A673 (cell line): ENCODE results near the gene TTC33. TPM values are rescaled to one million over a fixed set of nuclear protein-coding genes. Genes with fewer than 3 reads are reported as not detected.

ENCODE experiments used
- BruUV-seq: library from RNA; stranded (reverse); fragments of 400-500 nt; replicated peaks from 2 replicates; lab custom pipeline; 2021; lab: Mats Ljungman, UMichigan
- CTCF ChIA-PET: fragments of 300-600 bp; sonication (Branson Sonifier 250); formaldehyde crosslinking; loops from one replicate; lab custom pipeline; 2022; ENCODE audit warnings: antibody characterized with exemption; lab: Charles Lee
- POLR2A ChIA-PET: fragments of 300-600 bp; sonication (Branson Sonifier 250); formaldehyde crosslinking; loops from one replicate; lab custom pipeline; 2022; ENCODE audit warnings: antibody characterized with exemption; ENCODE audit not compliant: low non-redundant PET; lab: Charles Lee
- DNase-seq: peaks from one replicate; pipeline ENCODE4 v3.0.0-alpha.2; 2015; ENCODE audit warnings: low spot score
- H3K27ac ChIP-seq: fragments of 200-600 bp; sonication (generic); 2 replicates; pipeline ENCODE4 v1.5.1; 2016; ENCODE audit warnings: mixed run types, low read depth, mild to moderate bottlenecking, mixed read lengths, antibody characterized with exemption, low read length; ENCODE audit not compliant: poor library complexity, severe bottlenecking
- H3K27me3 ChIP-seq: fragments of 200-600 bp; sonication (generic); replicated peaks from 2 replicates; pipeline ENCODE4 v1.6.1; 2017; ENCODE audit warnings: mixed run types, low read depth, mild to moderate bottlenecking, mixed read lengths, antibody characterized with exemption, low read length; ENCODE audit not compliant: insufficient read depth, poor library complexity
- H3K36me3 ChIP-seq: fragments of 200-600 bp; sonication (generic); 2 replicates; pipeline ENCODE4 v1.6.1; 2016; ENCODE audit warnings: mixed run types, mild to moderate bottlenecking, mixed read lengths, antibody characterized with exemption, low read length; ENCODE audit not compliant: insufficient read depth, poor library complexity, severe bottlenecking
- H3K4me1 ChIP-seq: fragments of 200-600 bp; sonication (generic); 2 replicates; pipeline ENCODE4 v1.6.1; 2017; ENCODE audit warnings: mixed run types, mild to moderate bottlenecking, mixed read lengths, antibody characterized with exemption, low read length; ENCODE audit not compliant: insufficient read depth, poor library complexity, severe bottlenecking
- H3K4me3 ChIP-seq: fragments of 200-600 bp; sonication (generic); 2 replicates; pipeline ENCODE4 v1.5.1; 2016; ENCODE audit warnings: low read depth, mixed run types, mild to moderate bottlenecking, mixed read lengths, low read length; ENCODE audit not compliant: poor library complexity, severe bottlenecking
- H3K9me3 ChIP-seq: fragments of 200-600 bp; sonication (generic); 2 replicates; pipeline ENCODE4 v1.6.1; 2016; ENCODE audit warnings: mixed run types, low read depth, mild to moderate bottlenecking, mixed read lengths, antibody characterized with exemption, low read length; ENCODE audit not compliant: poor library complexity, severe bottlenecking
- CTCF ChIP-seq: fragments of 300-800, 200-600 bp; sonication (generic); conservative IDR thresholded peaks from 2 replicates; pipeline ENCODE4 v1.5.1; 2017; ENCODE audit warnings: low read depth, mild to moderate bottlenecking, antibody characterized with exemption, low read length, moderate library complexity, mixed read lengths
- EZH2 ChIP-seq: fragments of 200-600 bp; sonication (generic); IDR thresholded peaks from 2 replicates; pipeline ENCODE4 v1.6.1; 2017; ENCODE audit warnings: borderline replicate concordance, low read depth, mild to moderate bottlenecking, mixed read lengths, antibody characterized with exemption, low read length; ENCODE audit not compliant: poor library complexity, severe bottlenecking
- intact Hi-C: fragments of 100-400 bp; cut with micrococcal nuclease; formaldehyde crosslinking; loops from one replicate; pipeline ENCODE4 v1.10.0; 2022; ENCODE audit not compliant: unreplicated experiment
- total RNA-seq: library from RNA; stranded (reverse); gene quantifications from 2 replicates; pipeline ENCODE4 v1.2.3, GENCODE V29; 2021

TTC33 gene
- total RNA-seq, 1 experiment from 2014 or later = 17.0 TPM

- ChIA-PET POLR2A (no interaction called here), CTCF (no interaction called here)
- intact Hi-C loops = no loop called here
- Histone ChIP-seq H3K4me3 (no peak overlapping the region), H3K9me3 (peaks cover 13% of the 10 kb centered on the region), H3K27me3 (no peaks in the 10 kb centered on the region), H3K36me3 (peaks cover 14% of the 10 kb centered on the region), H3K4me1 (peaks cover 26% of the 10 kb centered on the region), H3K27ac (no peak overlapping the region)
- no TSS peak for BruUV-seq
- no peak for DNase-seq
- no peak for TF ChIP-seq EZH2
- no peak for TF ChIP-seq CTCF
Measured at GRCh38 chr5:40784916-40785315, 29.2 kb upstream of the TTC33 start.

- CTCF ChIA-PET = no interaction called here
- no peak overlapping the region for H3K4me3 ChIP-seq
- H3K27ac ChIP-seq = no peak overlapping the region
- H3K4me1 ChIP-seq = peaks cover 26% of the 10 kb centered on the region
- H3K9me3 ChIP-seq = peaks cover 13% of the 10 kb centered on the region
- BruUV-seq = no TSS peak
- peaks cover 14% of the 10 kb centered on the region for H3K36me3 ChIP-seq
- TF ChIP-seq EZH2 (no peak), CTCF (no peak)
- DNase-seq = no peak
- intact Hi-C loops = no loop called here
- POLR2A ChIA-PET = no interaction called here
- H3K27me3 ChIP-seq = no peaks in the 10 kb centered on the region
Measured at GRCh38 chr5:40784027-40784653, 28.4 kb upstream of the TTC33 start.

DNA sequence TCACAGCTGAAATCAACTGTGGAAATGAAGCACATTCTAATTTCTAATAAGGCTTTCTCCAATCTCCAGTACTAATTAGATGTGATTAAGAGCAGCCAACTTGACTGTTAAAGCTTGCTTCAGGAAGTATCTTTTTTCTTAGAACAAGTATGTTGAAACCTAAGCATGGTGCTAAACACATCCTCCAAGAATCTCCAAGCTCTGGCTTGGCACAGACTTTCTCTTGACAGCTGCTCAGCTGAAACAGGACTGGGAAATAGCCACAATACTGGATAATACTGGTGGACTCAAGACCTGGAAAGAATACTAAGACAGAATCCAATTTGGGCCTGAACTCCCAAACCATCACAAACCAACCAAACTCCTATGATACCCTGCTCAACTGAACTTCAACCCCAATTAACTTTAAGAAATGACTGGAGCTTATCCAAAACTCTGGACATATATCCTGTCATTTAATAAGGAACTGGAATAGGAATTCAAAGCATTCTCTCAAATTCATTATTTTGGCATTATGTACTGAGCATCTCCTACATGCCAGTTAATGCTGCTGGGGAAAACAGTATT lies 26.2 kb upstream of the TTC33 start:
- peaks cover 26% of the 10 kb centered on the region for H3K4me1 ChIP-seq
- ChIA-PET CTCF (no interaction called here), POLR2A (no interaction called here)
- no peaks in the 10 kb centered on the region for H3K9me3 ChIP-seq
- TF ChIP-seq EZH2 (no peak), CTCF (no peak)
- H3K4me3 ChIP-seq = no peak overlapping the region
- intact Hi-C loops = no loop called here
- H3K27me3 ChIP-seq = no peaks in the 10 kb centered on the region
- peaks cover 4% of the 10 kb centered on the region for H3K36me3 ChIP-seq
- no TSS peak for BruUV-seq
- H3K27ac ChIP-seq = peak overlapping the region; percentile 21
- no peak for DNase-seq
